EH (cell line): Measurements from ENCODE around the gene NELFA.

Experiments used
- DNase-seq: peaks from one replicate; pipeline ENCODE4 v3.0.0-alpha.2; 2015; ENCODE audit warnings: low read depth

NELFA gene

GRCh38 chr4:2008921-2009650 is at the start of gene NELFA:
NELFA (minus strand) TSS chr4:2008974; CDS start chr4:2008959, 15 bp downstream.
- DNase-seq = peak; percentile 91

- no peak for DNase-seq
Observed at GRCh38 chr4:2057382-2058065, 48.8 kb upstream of the NELFA start.

- DNase-seq = no peak
Observed at GRCh38 chr4:2054217-2054616, 45.4 kb upstream of the NELFA start.

GRCh38 chr4:2051086-2051485 is 42.3 kb upstream of the NELFA start:
- no peak for DNase-seq

GRCh38 chr4:2049811-2050210 is 41.0 kb upstream of the NELFA start:
- no peak for DNase-seq

- DNase-seq = no peak
Observed at GRCh38 chr4:2049381-2049780, 40.6 kb upstream of the NELFA start.

- no peak for DNase-seq
Observed at GRCh38 chr4:2048831-2049230, 40.1 kb upstream of the NELFA start.

- no peak for DNase-seq
Observed at GRCh38 chr4:2047781-2048581, 39.2 kb upstream of the NELFA start.

GRCh38 chr4:2047031-2047660 is 38.4 kb upstream of the NELFA start:
- no peak for DNase-seq

- no peak for DNase-seq
Observed at GRCh38 chr4:2046031-2046961, 37.5 kb upstream of the NELFA start.

- DNase-seq = no peak
Observed at GRCh38 chr4:2045518-2045951, 36.8 kb upstream of the NELFA start.

GRCh38 chr4:2044542-2045517 is 36.1 kb upstream of the NELFA start:
- no peak for DNase-seq

- no peak for DNase-seq
Observed at GRCh38 chr4:2044119-2044485, 35.3 kb upstream of the NELFA start.

GRCh38 chr4:2043396-2044118 is 34.8 kb upstream of the NELFA start:
- DNase-seq = no peak

- no peak for DNase-seq
Observed at GRCh38 chr4:2042947-2043395, 34.2 kb upstream of the NELFA start.

GRCh38 chr4:2042204-2042946 is 33.6 kb upstream of the NELFA start:
- DNase-seq = peak; percentile 39

- DNase-seq = peak; percentile 81
Observed at GRCh38 chr4:2041239-2042130, 32.7 kb upstream of the NELFA start.
